ENCODE results near the gene DDX4. TPM values are rescaled to one million over a fixed set of nuclear protein-coding genes. Genes with fewer than 3 reads are reported as not detected.
"Not testable (repeated sequence)": the region's sequence is repeated elsewhere in the genome, so short reads cannot be mapped to it uniquely, and the experiment has no call there.

The DDX4 gene
- polyA plus RNA-seq, 2 donors: not detected

GRCh38 chr5:55808814-55809213, 71.0 kb downstream of the DDX4 start:
- H3K36me3 ChIP-seq (ENCODE audit: control insufficient read depth in 2 of 2, insufficient read depth in 2 of 2, low read length in 1 of 2); H3K4me1 ChIP-seq (ENCODE audit: control insufficient read depth in 2 of 2, insufficient read depth in 2 of 2, low read length in 1 of 2); H3K27me3 ChIP-seq (ENCODE audit: control insufficient read depth in 1 of 2, insufficient read depth in 2 of 2, low read length in 2 of 2); H3K9me3 ChIP-seq (ENCODE audit: control insufficient read depth in 2 of 2, insufficient read depth in 1 of 2, low read depth in 1 of 2, low read length in 1 of 2); H3K4me3 ChIP-seq (ENCODE audit: low read depth in 1 of 2, low read length in 2 of 2); H3K27ac ChIP-seq (ENCODE audit: low read depth in 2 of 2, low read length in 1 of 2): not testable (repeated sequence)
- WGBS, 2 donors: 76 to 91% methylated on average over 7 of the region's 7 CpGs

- H3K36me3 ChIP-seq (ENCODE audit: control insufficient read depth in 2 of 2, insufficient read depth in 2 of 2, low read length in 1 of 2); H3K27me3 ChIP-seq (ENCODE audit: control insufficient read depth in 1 of 2, insufficient read depth in 2 of 2, low read length in 2 of 2); H3K9me3 ChIP-seq (ENCODE audit: control insufficient read depth in 2 of 2, insufficient read depth in 1 of 2, low read depth in 1 of 2, low read length in 1 of 2); H3K4me3 ChIP-seq (ENCODE audit: low read depth in 1 of 2, low read length in 2 of 2); H3K27ac ChIP-seq (ENCODE audit: low read depth in 2 of 2, low read length in 1 of 2); H3K4me1 ChIP-seq (ENCODE audit: control insufficient read depth in 2 of 2, insufficient read depth in 2 of 2, low read length in 1 of 2): not testable (repeated sequence)
- 59 to 72% methylated on average over 4 of the region's 4 CpGs for WGBS, 2 donors
These were observed 78.1 kb downstream of the DDX4 start for GRCh38 chr5:55815939-55816338.

- Histone ChIP-seq H3K4me3 (ENCODE audit: low read depth in 1 of 2, low read length in 2 of 2) (no peak overlapping the region), H3K27ac (ENCODE audit: low read depth in 2 of 2, low read length in 1 of 2) (no peak overlapping the region)
These were observed 78.5 kb downstream of the DDX4 start for GRCh38 chr5:55816342-55816741.

GRCh38 chr5:55817030-55817429, 79.2 kb downstream of the DDX4 start:
- WGBS, 2 donors: 69 to 71% methylated on average over 2 of the region's 2 CpGs
- Histone ChIP-seq H3K27me3 (ENCODE audit: control insufficient read depth in 1 of 2, insufficient read depth in 2 of 2, low read length in 2 of 2) (peaks cover 0 to 7% of the 10 kb centered on the region in 2 donors), H3K4me1 (ENCODE audit: control insufficient read depth in 2 of 2, insufficient read depth in 2 of 2, low read length in 1 of 2) (peaks cover 0 to 1% of the 10 kb centered on the region in 2 donors), H3K4me3 (ENCODE audit: low read depth in 1 of 2, low read length in 2 of 2) (no peak overlapping the region), H3K27ac (ENCODE audit: low read depth in 2 of 2, low read length in 1 of 2) (no peak overlapping the region), H3K9me3 (ENCODE audit: control insufficient read depth in 2 of 2, insufficient read depth in 1 of 2, low read depth in 1 of 2, low read length in 1 of 2) (no peaks in the 10 kb centered on the region), H3K36me3 (ENCODE audit: control insufficient read depth in 2 of 2, insufficient read depth in 2 of 2, low read length in 1 of 2) (no peaks in the 10 kb centered on the region)

More at GRCh38 chr5:55816342-55816741, 78.5 kb downstream of the DDX4 start:
- H3K27me3 ChIP-seq (ENCODE audit: control insufficient read depth in 1 of 2, insufficient read depth in 2 of 2, low read length in 2 of 2): peaks cover 0 to 3% of the 10 kb centered on the region in 2 donors
- H3K36me3 ChIP-seq (ENCODE audit: control insufficient read depth in 2 of 2, insufficient read depth in 2 of 2, low read length in 1 of 2): no peaks in the 10 kb centered on the region
- H3K9me3 ChIP-seq (ENCODE audit: control insufficient read depth in 2 of 2, insufficient read depth in 1 of 2, low read depth in 1 of 2, low read length in 1 of 2): no peaks in the 10 kb centered on the region
- no peaks in the 10 kb centered on the region for H3K4me1 ChIP-seq (ENCODE audit: control insufficient read depth in 2 of 2, insufficient read depth in 2 of 2, low read length in 1 of 2)

GRCh38 chr5:55820488-55820887, 82.6 kb downstream of the DDX4 start:
- peaks cover 0 to 13% of the 10 kb centered on the region in 2 donors for H3K27me3 ChIP-seq (ENCODE audit: control insufficient read depth in 1 of 2, insufficient read depth in 2 of 2, low read length in 2 of 2)
- no peak overlapping the region for H3K27ac ChIP-seq (ENCODE audit: low read depth in 2 of 2, low read length in 1 of 2)
- no peaks in the 10 kb centered on the region for H3K9me3 ChIP-seq (ENCODE audit: control insufficient read depth in 2 of 2, insufficient read depth in 1 of 2, low read depth in 1 of 2, low read length in 1 of 2)
- H3K36me3 ChIP-seq (ENCODE audit: control insufficient read depth in 2 of 2, insufficient read depth in 2 of 2, low read length in 1 of 2): no peaks in the 10 kb centered on the region
- H3K4me1 ChIP-seq (ENCODE audit: control insufficient read depth in 2 of 2, insufficient read depth in 2 of 2, low read length in 1 of 2): peaks cover 0 to 3% of the 10 kb centered on the region in 2 donors
- H3K4me3 ChIP-seq (ENCODE audit: low read depth in 1 of 2, low read length in 2 of 2): no peak overlapping the region
- 78 to 86% methylated on average over 6 of the region's 6 CpGs for WGBS, 2 donors

- Histone ChIP-seq H3K27me3 (ENCODE audit: control insufficient read depth in 1 of 2, insufficient read depth in 2 of 2, low read length in 2 of 2) (peaks cover 0 to 13% of the 10 kb centered on the region in 2 donors), H3K4me1 (ENCODE audit: control insufficient read depth in 2 of 2, insufficient read depth in 2 of 2, low read length in 1 of 2) (peaks cover 0 to 3% of the 10 kb centered on the region in 2 donors), H3K27ac (ENCODE audit: low read depth in 2 of 2, low read length in 1 of 2) (no peak overlapping the region), H3K36me3 (ENCODE audit: control insufficient read depth in 2 of 2, insufficient read depth in 2 of 2, low read length in 1 of 2) (no peaks in the 10 kb centered on the region), H3K9me3 (ENCODE audit: control insufficient read depth in 2 of 2, insufficient read depth in 1 of 2, low read depth in 1 of 2, low read length in 1 of 2) (no peaks in the 10 kb centered on the region), H3K4me3 (ENCODE audit: low read depth in 1 of 2, low read length in 2 of 2) (peak overlapping the region; percentile 29 to 41)
- WGBS, 2 donors: 10 to 12% methylated on average over 44 to 45 of the region's 45 CpGs
These were observed 84.1 kb downstream of the DDX4 start for GRCh38 chr5:55821731-55822512.

GRCh38 chr5:55823151-55823796, 85.4 kb downstream of the DDX4 start:
- no peak overlapping the region for H3K4me3 ChIP-seq (ENCODE audit: low read depth in 1 of 2, low read length in 2 of 2)
- H3K27me3 ChIP-seq (ENCODE audit: control insufficient read depth in 1 of 2, insufficient read depth in 2 of 2, low read length in 2 of 2): peaks cover 0 to 9% of the 10 kb centered on the region in 2 donors
- 44 to 58% methylated on average over 1 of the region's 1 CpG for WGBS, 2 donors
- no peaks in the 10 kb centered on the region for H3K36me3 ChIP-seq (ENCODE audit: control insufficient read depth in 2 of 2, insufficient read depth in 2 of 2, low read length in 1 of 2)
- peaks cover 0 to 3% of the 10 kb centered on the region in 2 donors for H3K4me1 ChIP-seq (ENCODE audit: control insufficient read depth in 2 of 2, insufficient read depth in 2 of 2, low read length in 1 of 2)
- H3K27ac ChIP-seq (ENCODE audit: low read depth in 2 of 2, low read length in 1 of 2): no peak overlapping the region
- no peaks in the 10 kb centered on the region for H3K9me3 ChIP-seq (ENCODE audit: control insufficient read depth in 2 of 2, insufficient read depth in 1 of 2, low read depth in 1 of 2, low read length in 1 of 2)

- H3K9me3 ChIP-seq (ENCODE audit: control insufficient read depth in 2 of 2, insufficient read depth in 1 of 2, low read depth in 1 of 2, low read length in 1 of 2): no peaks in the 10 kb centered on the region
- H3K27ac ChIP-seq (ENCODE audit: low read depth in 2 of 2, low read length in 1 of 2): no peak overlapping the region
- no peaks in the 10 kb centered on the region for H3K4me1 ChIP-seq (ENCODE audit: control insufficient read depth in 2 of 2, insufficient read depth in 2 of 2, low read length in 1 of 2)
- H3K27me3 ChIP-seq (ENCODE audit: control insufficient read depth in 1 of 2, insufficient read depth in 2 of 2, low read length in 2 of 2): peaks cover 0 to 3% of the 10 kb centered on the region in 2 donors
- H3K36me3 ChIP-seq (ENCODE audit: control insufficient read depth in 2 of 2, insufficient read depth in 2 of 2, low read length in 1 of 2): no peaks in the 10 kb centered on the region
- 84 to 92% methylated on average over 3 of the region's 3 CpGs for WGBS, 2 donors
- H3K4me3 ChIP-seq (ENCODE audit: low read depth in 1 of 2, low read length in 2 of 2): no peak overlapping the region
These were observed 92.1 kb downstream of the DDX4 start for GRCh38 chr5:55829956-55830355.

- no peaks in the 10 kb centered on the region for H3K27me3 ChIP-seq (ENCODE audit: control insufficient read depth in 1 of 2, insufficient read depth in 2 of 2, low read length in 2 of 2)
- no peaks in the 10 kb centered on the region for H3K9me3 ChIP-seq (ENCODE audit: control insufficient read depth in 2 of 2, insufficient read depth in 1 of 2, low read depth in 1 of 2, low read length in 1 of 2)
- WGBS, 2 donors: 95 to 97% methylated on average over 17 of the region's 17 CpGs
- H3K4me1 ChIP-seq (ENCODE audit: control insufficient read depth in 2 of 2, insufficient read depth in 2 of 2, low read length in 1 of 2): no peaks in the 10 kb centered on the region
- H3K36me3 ChIP-seq (ENCODE audit: control insufficient read depth in 2 of 2, insufficient read depth in 2 of 2, low read length in 1 of 2): no peaks in the 10 kb centered on the region
- no peak overlapping the region for H3K4me3 ChIP-seq (ENCODE audit: low read depth in 1 of 2, low read length in 2 of 2)
- H3K27ac ChIP-seq (ENCODE audit: low read depth in 2 of 2, low read length in 1 of 2): no peak overlapping the region
These were observed 94.6 kb downstream of the DDX4 start for GRCh38 chr5:55832446-55832845.

GRCh38 chr5:55836191-55836590, 98.3 kb downstream of the DDX4 start:
- no peaks in the 10 kb centered on the region for H3K27me3 ChIP-seq (ENCODE audit: control insufficient read depth in 1 of 2, insufficient read depth in 2 of 2, low read length in 2 of 2)
- 74 to 80% methylated on average over 1 of the region's 1 CpG for WGBS, 2 donors
- H3K4me1 ChIP-seq (ENCODE audit: control insufficient read depth in 2 of 2, insufficient read depth in 2 of 2, low read length in 1 of 2): no peaks in the 10 kb centered on the region
- H3K27ac ChIP-seq (ENCODE audit: low read depth in 2 of 2, low read length in 1 of 2): no peak overlapping the region
- no peak overlapping the region for H3K4me3 ChIP-seq (ENCODE audit: low read depth in 1 of 2, low read length in 2 of 2)
- no peaks in the 10 kb centered on the region for H3K36me3 ChIP-seq (ENCODE audit: control insufficient read depth in 2 of 2, insufficient read depth in 2 of 2, low read length in 1 of 2)
- H3K9me3 ChIP-seq (ENCODE audit: control insufficient read depth in 2 of 2, insufficient read depth in 1 of 2, low read depth in 1 of 2, low read length in 1 of 2): no peaks in the 10 kb centered on the region
